NCI-H526 (cell line): ENCODE results near the gene PRKCQ.
A peak's percentile ranks its signal among the peaks of the same experiment; 100 is the strongest.

Source experiments
- DNase-seq, 2 experiments: peaks; one replicate each; lab custom pipeline; 2025; lab: John Stamatoyannopoulos, UW

The PRKCQ gene

GRCh38 chr10:6405713-6406112, 174.4 kb downstream of the PRKCQ start:
- no peak for DNase-seq

- no peak for DNase-seq
These were observed 175.7 kb downstream of the PRKCQ start for GRCh38 chr10:6404127-6405072.

- DNase-seq, result no peak
These were observed 177.1 kb downstream of the PRKCQ start for GRCh38 chr10:6402960-6403359.

- no peak for DNase-seq
These were observed 177.7 kb downstream of the PRKCQ start for GRCh38 chr10:6402349-6402709.

GRCh38 chr10:6401558-6402348, 178.3 kb downstream of the PRKCQ start:
- peak; percentile 59 to 86 for DNase-seq

- no peak for DNase-seq
These were observed 179.1 kb downstream of the PRKCQ start for GRCh38 chr10:6400821-6401465.

- DNase-seq, result no peak
These were observed 179.7 kb downstream of the PRKCQ start for GRCh38 chr10:6400331-6400730.

- DNase-seq, result no peak
These were observed 180.2 kb downstream of the PRKCQ start for GRCh38 chr10:6399879-6400278.

- DNase-seq, result no peak
These were observed 180.8 kb downstream of the PRKCQ start for GRCh38 chr10:6399231-6399741.

GRCh38 chr10:6398399-6398798, 181.7 kb downstream of the PRKCQ start:
- DNase-seq, result no peak

- DNase-seq, result peak; percentile 51 to 61
These were observed 183.4 kb downstream of the PRKCQ start for GRCh38 chr10:6396652-6397051.

- no peak for DNase-seq
These were observed 183.8 kb downstream of the PRKCQ start for GRCh38 chr10:6396226-6396625.

- DNase-seq, result no peak
These were observed 184.5 kb downstream of the PRKCQ start for GRCh38 chr10:6395606-6396005.

- no peak for DNase-seq
These were observed 186.0 kb downstream of the PRKCQ start for GRCh38 chr10:6394084-6394483.

- no peak for DNase-seq
These were observed 186.9 kb downstream of the PRKCQ start for GRCh38 chr10:6393168-6393567.

- DNase-seq, result no peak
These were observed 189.7 kb downstream of the PRKCQ start for GRCh38 chr10:6390213-6390845.

GRCh38 chr10:6388261-6388893, 191.7 kb downstream of the PRKCQ start:
- no peak for DNase-seq

- no peak for DNase-seq
These were observed 193.1 kb downstream of the PRKCQ start for GRCh38 chr10:6386960-6387359.

- DNase-seq, result no peak
These were observed 193.7 kb downstream of the PRKCQ start for GRCh38 chr10:6386346-6386745.

GRCh38 chr10:6385665-6386064, 194.4 kb downstream of the PRKCQ start:
- no peak for DNase-seq

- DNase-seq, result no peak
These were observed 195.2 kb downstream of the PRKCQ start for GRCh38 chr10:6384847-6385246.
